Measurements from ENCODE around the gene WDR54.

The WDR54 gene

GRCh38 chr2:74417197-74417596 is 4.3 kb upstream of the WDR54 start:
- no peak overlapping the region for H3K27ac ChIP-seq
- TF ChIP-seq ZFX (IDR thresholded peaks at IDR 0.05): no peak
- no peak for TF ChIP-seq CTCF (conservative IDR thresholded peaks at IDR 0.05)

- TF ChIP-seq ZFX (IDR thresholded peaks at IDR 0.05): no peak
- no peak for TF ChIP-seq CTCF (conservative IDR thresholded peaks at IDR 0.05)
- H3K27ac ChIP-seq: no peak overlapping the region
These were observed 3.8 kb upstream of the WDR54 start for GRCh38 chr2:74417763-74418162.

DNA sequence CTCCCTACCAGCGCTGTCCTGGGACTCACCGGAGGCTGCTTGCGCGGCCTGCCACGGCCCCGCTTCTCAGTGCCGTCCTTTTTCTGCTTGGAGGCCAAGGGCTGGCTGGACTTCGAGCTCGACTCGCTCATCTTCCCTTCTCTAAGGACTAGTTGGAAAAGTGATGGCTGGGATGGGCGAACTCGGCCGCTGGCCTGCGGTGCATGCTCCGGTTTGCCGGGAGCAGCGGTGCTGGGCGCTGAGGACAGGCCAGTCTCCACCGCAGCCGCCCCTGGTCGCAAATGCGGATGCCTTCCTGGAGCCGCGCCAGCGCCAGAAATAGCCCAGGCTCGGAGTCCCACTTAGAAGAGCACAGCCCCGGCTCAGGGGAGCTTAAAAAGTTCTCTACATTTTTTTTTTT is 3.2 kb upstream of the WDR54 start:
- TF ChIP-seq ZFX (IDR thresholded peaks at IDR 0.05) (no peak), CTCF (conservative IDR thresholded peaks at IDR 0.05) (no peak)

DNA sequence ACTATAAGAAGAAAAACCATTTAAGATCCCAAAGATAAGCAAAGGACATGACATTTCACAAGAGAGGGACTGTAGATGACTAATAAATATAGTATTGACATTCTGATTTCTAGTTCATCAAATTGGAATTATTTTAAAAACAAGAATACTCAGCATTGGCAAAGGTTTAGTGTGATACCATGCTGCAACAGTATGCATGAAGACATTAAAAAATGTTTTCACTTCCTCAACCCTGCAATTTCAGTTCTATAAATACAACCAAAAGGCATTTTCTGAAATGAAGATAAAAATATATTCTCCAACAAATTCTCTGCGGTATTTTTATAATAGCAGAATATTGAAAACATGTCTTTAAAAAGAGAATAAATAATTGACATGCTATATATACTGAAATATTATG is 2.2 kb upstream of the WDR54 start:
- no peak for TF ChIP-seq ZFX (IDR thresholded peaks at IDR 0.05)
- no peak for TF ChIP-seq CTCF (conservative IDR thresholded peaks at IDR 0.05)
- H3K27ac ChIP-seq: no peak overlapping the region

More for the DNA sequence above, 3.2 kb upstream of the WDR54 start:
- H3K27ac ChIP-seq: no peak overlapping the region

DNA sequence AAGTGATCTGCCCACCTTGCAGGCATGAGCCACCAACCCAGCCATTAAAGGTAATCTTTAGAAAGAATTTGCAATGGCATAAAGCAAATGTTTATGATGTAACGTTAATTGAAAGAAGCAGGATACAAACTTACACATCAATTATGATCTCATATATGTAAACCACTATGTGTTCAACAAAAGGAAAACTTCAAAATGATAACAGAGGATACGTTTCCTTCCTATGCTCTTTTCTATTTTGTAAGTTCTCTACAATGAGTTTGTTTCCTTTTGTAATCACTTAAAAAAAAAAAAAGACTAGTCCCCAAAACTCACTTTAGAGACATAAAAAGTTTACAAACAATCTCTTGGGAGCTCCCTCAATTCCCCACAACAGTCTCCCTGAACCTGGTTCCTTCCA is 1.5 kb upstream of the WDR54 start:
- no peak overlapping the region for H3K27ac ChIP-seq
- TF ChIP-seq ZFX (IDR thresholded peaks at IDR 0.05) (no peak), CTCF (conservative IDR thresholded peaks at IDR 0.05) (no peak)

DNA sequence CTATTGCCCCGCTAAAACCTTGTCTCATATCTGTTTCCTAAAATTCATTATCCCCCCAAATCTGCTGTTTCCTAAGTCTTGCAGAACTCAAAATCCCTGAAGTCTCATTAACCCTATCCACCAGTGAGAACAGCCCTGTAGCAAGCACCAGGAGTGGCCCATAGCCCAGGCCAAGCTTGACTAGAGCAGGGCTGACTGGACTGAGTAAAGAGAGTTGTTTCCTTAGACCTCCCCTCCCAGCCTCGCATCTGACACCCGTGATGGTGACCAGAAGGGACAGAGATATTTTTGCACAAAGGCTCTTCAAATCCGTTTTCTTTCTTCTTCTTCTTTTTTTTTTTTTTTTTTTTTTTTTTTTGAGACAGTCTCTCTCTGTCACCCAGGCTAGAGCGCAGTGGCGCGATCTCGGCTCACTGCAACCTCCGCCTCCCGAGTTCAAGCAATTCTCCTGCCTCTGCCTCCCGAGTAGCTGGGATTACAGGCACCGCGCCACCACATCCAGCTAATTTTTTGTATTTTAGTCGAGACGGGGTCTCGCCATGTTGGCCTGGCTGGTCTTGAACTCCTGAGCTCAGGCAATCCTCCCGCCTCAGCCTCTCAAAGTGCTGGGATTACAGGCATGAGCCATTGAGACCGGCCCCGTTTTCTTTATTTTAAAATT is 957 bp upstream of the WDR54 start:
- peak overlapping the region; percentile 62; the same call in 1 of the 2 replicates for H3K27ac ChIP-seq

DNA sequence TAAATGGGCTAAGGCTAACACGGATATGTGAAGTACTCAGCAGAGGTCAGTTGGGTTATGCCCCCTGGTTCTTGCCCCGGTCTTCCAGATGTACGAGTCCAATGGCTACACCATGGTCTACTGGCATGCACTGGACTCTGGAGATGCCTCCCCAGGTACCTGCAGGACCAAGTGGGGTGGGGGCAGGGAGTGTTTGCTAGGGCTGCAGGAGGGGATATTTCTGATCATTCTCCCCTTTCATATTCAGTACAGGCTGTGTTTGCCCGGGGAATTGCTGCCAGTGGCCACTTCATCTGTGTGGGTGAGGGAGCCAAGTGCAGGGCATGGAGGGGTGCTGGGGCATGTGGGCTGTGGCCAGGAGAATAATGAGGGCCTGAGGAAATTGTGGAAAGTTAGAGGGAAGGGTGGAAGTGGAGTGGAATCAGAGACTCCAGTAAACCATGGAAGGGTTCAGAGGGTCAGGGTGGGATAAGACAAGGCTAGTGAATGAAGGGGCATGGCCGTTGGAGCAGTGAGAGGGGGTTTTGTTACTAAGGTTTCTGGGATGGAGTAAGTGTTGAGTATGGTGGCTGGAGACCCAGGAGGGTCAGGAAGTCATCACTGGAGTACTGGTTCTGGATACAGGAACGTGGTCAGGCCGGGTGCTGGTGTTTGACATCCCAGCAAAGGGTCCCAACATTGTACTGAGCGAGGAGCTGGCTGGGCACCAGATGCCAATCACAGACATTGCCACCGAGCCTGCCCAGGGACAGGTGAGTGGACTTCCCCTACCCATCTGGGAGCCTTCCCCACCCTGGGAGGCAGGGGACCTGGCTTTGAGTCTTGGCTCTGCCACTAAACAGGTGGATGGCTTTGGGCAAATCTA is 1.9 kb downstream of the WDR54 start:
- H3K27ac ChIP-seq: no peak overlapping the region
- TF ChIP-seq CTCF (conservative IDR thresholded peaks at IDR 0.05): no peak
- TF ChIP-seq ZFX (IDR thresholded peaks at IDR 0.05): no peak

Measured in C4-2B (cell line).